DMS114 treated with DMSO at 0.1 percent for 48 hours (cell line): ENCODE data around the gene PIMREG.

Source experiments
- DNase-seq: peaks from one replicate; lab custom pipeline; 2025; ENCODE audit not compliant: unreplicated experiment; lab: John Stamatoyannopoulos, UW

PIMREG gene

DNA sequence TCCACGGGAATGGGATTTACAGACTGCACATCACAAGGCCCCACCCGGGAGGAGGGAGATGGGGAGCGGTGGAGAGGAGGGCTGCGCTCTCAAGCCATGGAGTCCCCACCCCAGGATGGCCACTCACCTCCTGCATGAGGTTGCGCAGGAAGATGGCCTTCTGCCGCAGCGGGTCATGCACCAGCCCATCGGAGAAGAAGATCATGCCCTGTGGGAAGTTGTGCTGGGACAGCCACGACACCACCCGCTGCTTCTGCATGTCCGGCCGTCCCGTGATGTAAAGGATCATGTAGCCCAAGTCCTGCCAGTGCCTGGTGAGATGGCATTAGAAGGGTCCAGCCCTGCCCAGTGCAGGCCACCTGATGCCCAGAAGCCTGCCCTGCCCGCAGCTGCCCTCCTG is 17.0 kb downstream of the PIMREG start:
- DNase-seq = no peak

DNA sequence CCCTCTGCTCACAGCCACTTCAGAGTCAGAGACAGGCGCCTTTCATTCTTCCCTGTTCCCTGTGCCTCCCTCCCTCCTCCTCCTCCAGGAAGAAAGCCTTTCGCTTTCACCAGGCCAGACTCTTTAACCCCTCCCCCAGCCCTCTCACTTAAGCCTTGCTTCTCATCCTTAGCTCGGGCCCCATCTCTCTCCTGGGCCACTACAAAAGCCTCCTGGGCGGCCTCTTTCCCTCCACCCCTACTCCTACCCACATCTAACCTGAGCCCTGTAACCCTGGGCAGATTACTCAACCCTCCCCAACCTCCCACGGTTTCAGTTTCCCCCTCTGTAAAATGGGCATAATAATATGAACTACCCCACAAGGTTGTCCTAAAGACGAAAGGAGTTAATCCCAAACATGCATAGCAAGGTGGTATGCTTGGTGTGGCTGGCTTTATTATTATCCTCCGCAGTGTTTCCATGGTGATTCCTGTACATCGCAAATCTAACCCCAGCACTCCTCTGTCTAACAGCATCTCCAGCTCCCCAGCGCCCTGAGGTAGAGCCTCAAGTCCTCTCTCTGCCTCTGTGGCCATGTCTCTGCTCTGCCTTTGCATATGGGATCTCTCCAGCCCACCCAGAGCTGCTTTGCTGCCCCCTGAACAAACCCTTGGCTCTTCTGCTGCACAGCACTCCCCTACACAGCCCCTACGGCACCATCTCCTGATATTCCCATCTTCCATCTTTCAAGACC is 17.7 kb downstream of the PIMREG start:
- DNase-seq = no peak

DNA sequence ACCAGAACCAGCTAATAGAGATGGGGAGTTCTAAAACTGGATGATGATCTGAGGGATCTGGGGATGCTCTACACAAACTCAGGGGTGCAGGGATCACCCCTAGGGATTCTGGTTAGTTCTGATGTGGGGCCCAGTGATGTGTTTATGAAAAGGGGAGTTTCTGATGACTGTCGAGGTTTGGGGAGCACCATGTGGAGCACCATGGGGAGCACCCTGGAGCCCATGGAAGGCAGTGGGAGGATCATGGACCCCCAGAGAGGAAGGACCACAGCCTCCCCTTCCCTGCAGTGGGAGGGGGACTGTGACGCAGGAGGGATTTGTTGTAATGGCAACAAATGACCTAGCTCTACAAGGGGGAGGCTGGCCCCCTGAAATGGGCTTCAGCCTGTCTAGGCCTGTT is 18.4 kb downstream of the PIMREG start:
- DNase-seq = no peak

DNA sequence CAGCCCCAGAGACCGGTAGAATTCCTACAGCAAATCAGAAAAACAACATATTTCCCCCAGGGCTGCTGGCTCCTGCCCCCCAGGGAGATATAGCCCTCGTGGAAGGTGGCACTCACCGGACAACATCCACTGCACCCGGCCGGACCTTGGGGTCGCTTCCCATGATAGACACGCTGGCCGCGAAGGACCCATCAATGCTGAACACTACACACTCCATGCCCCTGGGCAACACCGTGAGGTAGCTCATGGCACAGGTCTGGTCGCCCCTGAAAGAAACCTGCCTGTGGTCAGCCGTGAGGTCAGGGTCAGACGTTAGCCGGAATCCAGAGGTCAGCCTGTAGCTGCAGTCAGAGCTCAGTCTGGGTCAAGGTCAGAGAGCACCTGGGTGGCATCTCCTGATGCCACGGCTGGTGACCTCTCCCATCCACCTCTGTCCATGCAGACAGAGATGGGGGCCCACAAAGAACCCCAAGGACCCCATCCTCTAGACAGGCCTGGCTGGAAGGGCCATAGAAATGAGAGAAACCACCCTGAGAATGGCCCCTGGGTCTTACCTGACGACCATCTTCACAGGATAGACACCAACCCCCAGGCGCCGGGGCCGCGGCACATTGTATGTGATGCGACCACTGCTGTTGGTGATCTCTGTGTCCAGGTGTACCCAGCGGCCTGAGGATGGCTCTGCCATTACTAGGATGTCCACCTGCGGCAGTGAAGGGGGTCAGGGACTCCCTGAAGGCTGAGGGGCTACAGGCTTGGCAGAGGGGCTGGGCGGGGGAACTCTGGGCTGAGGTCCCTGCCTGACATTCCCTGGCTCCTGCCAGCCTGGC is 19.6 kb downstream of the PIMREG start:
- DNase-seq = no peak

DNA sequence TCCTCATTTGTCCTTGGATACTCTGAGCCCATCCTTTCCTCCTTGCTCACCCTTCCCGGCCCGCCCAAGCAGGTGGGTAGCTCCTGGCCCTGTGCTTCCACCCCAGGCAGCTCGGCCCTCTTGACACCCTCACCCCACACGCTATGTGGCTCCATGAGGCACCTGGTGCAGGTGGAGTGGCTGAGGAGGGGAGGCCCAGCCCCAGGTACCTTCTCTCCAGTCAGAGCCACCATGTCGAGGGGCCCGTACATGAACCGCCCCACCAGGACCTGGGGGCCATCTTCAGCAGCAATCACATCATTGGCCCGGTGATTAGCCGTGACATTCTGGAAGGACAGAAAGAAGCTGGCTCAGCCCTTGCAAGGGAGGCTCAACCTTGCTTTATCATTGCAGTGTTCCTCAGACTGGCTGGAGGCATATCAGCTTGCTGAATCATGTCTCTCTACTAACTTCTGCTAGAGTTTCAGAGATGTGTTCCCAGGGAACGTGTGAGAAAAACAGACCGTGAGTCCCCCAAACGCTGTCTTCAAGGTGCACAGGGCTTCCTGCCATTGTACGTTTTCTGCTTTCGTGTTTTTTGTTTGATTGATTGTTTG is 20.3 kb downstream of the PIMREG start:
- no peak for DNase-seq

DNA sequence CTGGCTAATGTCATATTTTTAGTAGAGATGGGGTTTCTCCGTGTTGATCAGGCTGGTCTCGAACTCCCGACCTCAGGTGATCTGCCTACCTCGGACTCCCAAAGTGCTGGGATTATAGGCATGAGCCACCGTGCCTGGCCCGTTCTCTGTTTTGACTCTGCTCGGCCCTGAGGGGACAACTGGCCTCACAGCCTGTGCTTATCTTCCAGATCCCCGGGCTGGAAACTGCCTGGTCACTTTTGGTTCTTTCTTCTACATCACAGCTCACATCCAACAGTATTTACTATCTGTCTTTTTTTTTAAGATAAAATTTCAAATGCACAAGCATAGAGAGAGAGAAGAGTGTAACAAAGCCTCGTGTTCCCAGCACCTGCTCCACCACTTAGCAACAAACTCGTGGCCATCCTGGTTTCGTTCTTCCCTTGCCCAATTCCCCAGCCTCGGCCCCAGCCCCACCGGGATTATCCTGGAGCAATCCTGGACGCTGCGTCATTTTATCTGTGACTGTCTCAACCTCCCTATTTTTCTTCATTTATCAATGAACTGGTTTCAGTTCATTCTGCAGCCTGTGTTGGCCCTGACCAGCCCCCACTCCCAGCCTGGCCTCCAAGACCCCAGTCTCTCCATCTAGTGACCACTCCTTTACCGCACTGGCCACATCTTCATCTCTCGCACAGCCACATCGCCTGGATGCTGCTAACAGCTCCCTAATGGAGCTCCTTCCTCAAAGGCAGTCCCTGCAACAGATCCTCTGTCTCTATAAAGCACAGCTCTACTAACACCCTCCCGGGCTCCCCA is 21.1 kb downstream of the PIMREG start:
- DNase-seq = no peak

DNA sequence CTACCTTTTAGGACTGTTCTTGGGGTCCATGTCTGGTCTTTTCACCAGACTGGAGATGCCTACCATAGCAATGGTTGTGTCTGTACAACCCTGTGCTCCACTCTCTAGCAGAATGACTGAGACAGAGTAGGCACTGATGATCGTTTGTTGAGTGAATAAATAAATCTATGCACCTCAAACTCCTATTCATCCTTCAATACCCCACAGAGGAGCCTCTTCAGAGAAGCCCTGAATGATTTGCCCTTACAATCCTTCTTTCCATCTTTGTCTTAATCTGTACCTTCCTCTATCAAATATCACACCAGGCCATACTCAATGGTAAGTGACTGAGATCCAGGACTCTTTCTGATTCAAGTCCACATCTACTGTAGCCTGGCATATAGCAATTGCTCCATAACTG is 23.3 kb downstream of the PIMREG start:
- no peak for DNase-seq

DNA sequence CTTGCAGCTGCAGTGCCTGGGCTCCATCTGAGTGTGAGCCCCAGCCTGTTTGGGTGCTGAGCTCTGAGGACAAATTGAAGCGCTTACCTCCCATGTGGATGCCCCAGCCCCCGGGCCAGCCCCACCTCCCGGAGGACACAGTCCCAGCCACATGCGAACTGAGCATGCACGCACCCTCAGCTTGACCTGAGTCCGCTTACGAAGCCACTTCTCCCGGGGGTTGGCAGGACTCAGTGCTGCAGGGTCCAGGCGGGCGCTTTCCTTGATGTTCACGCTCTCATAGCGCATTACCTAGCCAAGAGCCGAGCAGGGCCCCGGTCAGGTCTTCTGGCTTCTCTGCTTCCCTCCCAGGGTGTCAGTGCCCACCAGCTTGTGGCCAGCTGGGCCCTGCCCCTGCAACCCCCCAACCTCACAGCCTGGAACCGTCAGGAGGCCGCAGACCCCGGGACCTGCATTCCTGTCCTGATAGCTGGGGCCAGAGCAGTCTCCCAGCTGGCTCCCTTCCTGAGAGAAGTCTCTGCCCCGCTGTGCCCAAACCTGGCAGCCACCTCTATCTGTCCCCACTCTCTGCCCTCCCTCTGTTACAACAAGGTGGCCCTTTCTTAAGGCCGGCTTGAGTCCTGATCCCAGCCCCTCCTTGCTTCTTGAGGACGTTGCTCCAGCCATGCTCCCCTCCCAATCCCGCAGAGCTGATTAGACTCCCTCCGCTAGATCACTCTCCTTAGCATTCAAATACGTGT is 24.0 kb downstream of the PIMREG start:
- DNase-seq = no peak

DNA sequence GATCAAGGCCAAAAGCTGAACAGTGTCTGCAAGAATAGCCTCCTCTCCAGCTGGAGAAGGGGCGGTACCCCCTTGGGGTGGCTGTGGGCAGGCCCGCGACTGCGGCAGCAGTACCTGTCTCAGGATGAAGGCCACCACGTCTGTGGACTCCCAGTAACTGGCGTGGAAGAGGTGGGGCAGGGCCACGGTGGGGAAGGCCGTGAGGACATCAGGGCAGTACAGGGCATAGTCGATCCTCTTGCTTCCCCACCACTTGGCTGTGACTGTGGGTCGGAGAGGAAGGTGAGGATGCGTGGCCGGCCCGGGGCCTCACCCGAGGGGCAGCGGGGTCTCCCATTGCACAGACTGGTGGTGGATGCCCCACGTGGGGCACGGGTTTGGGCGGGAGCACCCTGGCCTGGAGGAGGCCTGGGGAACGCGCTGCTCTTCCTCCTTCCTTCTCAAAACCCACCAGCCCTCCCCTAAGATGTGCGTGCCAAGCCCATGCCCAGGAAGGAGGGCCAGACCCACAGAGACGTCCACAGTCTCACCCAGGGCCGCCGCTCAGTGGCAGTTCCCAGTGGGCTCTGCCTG is 26.0 kb downstream of the PIMREG start:
- DNase-seq = no peak

DNA sequence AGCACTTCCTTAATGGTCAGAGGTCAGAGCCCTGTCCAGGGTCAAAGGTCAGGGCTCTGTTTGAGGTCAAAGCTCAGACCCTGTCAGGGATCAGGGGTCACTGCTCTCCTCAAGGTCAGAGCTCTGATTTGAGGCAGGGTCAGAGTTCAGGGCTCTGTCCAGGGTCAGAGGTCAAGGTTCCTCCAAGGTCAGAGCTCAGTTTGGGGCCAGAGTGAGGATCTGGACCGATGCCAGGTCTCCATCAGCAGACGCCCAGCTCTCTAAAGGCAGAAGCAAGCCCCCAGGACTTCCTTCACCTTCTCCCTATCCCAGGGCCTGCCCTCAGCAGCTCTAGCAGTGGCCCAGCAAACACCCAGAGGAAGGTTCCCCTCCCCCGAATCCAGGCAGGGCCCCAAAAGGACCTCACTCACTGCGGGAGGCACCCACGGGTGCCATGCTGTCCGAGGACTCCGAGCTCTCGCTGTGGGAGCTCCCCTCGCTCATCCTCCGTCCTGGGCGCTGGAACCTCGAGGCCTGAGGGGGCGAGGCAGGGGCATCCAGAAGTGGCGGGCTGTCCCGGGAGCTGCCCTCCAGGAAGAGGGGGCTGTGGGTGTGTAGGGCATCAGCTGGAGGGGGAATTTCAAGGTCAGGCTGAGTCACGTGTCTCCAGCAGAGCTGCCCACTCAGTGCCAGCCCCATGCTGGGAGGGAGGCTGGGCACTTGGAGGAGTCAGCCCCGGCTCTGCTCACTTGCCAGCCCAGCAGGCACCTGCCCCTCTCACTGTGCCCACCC is 26.7 kb downstream of the PIMREG start:
- DNase-seq = no peak

DNA sequence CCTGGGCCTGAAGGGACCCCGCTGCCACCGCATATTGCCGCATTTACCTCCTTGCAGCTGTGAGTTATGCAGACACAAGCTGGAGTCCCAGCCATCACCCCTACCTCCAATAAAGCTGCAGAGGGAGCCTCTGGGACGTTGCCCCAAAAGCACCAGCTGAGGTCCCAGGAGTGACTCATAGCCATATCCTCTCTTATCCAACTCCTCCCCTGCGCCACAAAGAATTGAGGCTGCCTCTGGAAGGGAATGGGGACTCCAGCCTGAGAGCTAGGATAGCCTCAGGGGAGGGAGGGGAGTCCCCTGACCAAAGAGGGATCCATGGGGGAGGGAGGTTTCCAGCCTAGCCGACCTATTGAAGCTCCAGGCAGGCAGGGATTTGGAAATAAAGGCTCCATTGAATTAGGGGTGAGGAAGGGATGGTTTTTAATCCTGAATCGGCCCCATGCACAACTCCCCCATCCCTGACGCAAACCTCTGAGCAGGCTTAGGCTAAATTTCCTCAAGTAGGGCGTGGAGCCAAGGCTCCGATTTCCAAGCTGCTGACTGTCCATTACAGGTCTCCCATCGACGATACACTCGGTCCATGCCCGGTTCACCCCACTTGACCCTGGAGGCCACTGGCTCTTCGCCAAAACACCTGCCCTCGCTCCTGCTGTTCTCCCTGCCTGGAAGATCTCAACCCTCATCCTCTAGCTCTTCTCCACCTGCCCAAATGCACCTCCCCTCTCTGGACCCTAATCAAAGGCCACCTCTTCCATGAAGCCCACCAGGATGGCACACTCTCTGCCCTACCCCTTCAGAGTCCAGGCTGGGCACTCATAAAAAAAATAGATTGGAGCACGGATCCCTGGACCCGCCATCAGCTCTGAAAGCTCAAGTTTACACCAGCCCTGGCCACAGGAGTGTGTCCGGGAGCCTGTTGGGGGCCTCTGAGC is 27.5 kb downstream of the PIMREG start:
- no peak for DNase-seq

DNA sequence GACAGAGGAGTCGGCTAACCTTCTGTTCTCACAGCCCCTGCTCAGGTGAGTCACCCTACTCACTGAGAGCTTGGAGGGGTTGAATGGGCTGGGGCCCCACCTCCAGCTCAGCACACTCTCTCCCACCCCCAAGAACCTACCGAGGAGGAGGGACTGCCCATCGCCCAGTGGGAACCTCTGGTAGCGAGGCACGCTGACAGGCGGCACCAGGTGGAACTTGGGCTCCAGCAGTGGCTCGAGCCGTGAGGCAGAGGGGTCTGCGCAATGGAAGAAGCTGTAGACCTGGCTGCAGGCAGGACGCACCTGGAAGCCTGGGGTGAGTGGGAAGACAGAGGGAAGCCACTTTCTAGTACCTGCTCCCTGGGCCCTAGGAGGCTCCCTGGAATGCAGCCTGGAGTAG is 28.3 kb downstream of the PIMREG start:
- DNase-seq = no peak

DNA sequence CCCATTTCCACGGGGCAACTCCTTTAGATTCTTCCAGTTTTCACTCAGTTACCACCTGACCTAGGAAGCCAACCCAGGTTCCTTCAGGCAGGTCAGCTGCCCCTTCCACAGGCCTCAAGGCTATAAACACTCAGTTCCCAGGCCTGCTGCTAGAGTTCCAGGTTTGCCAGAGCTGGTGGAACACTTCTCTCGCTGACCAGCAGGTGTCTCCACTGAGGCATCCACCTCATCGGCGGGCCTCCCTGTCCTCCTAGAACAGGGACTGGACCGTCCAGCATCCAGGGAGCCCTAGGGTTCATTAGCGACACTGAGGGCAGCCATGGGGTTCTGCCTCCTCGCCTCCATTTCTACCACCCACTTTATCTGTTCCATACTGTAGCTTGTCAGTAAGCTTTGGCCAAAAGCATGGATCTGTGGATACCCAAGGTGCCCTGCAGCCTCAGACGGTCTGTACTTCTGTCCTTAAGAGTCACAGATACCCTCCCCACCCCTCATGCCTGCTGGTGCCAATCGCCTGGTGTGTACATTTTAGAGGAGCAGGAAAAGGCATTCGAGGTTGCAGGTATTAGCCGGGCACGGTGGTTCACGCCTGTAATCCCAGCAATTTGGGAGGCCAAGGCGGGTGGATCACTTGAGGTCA is 29.0 kb downstream of the PIMREG start:
- DNase-seq = peak; percentile 51

DNA sequence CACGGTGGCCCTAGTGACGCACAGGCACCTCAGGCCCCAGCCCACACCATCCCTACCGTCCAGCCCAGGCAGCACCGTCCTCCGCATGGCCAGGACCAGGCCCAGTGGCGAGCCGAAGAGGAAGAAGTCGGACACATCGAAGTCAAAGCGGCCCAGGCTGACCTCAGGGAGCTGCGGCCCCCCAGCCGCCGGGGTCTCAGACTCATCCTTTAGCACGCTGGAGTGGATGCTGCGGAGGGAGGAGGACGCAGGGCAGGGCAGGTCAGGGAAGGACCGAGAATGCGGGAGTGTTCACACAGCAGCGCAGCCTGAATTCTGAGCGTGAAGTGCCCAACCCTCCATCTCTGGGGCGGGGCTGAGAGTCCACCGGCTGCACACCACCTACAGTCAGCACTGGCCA is 30.1 kb downstream of the PIMREG start:
- DNase-seq = no peak

DNA sequence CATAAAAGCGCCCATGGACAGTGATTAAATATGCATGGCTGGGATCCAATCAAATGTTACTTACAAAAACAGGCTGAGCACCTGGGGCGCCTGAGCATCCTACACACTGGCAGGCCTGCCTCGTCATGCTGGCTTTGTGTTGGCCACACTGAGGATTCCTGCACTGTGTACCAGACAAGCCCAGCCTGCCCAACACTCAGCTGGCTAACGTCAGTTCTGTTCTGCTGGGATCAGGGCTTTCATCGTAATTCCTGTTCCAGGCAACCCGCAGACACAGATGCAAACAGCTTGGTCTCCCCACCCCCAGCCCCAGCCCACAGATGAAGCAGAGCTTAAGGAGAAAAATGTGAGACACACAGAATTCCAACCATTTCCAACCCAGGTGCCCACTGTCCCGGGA is 30.7 kb downstream of the PIMREG start:
- no peak for DNase-seq

DNA sequence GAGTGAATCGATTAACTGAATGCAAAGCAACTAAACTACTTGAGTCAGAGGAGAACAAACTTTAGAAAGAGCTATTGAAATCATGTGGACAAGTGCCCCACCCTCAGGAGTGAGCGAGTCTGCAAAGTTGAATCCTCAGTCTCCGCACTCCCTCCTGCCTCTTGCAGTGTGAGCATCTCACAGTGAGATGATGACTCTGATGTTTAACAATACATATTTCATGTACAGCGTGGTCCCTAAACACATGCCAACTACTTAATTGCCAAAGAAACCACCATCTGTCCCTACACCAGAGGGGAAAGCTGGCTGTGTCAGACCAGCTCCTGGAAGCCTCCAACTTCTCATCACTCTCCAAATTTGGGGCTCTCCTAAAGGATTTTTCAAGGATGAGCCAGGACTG is 31.2 kb downstream of the PIMREG start:
- DNase-seq = no peak

DNA sequence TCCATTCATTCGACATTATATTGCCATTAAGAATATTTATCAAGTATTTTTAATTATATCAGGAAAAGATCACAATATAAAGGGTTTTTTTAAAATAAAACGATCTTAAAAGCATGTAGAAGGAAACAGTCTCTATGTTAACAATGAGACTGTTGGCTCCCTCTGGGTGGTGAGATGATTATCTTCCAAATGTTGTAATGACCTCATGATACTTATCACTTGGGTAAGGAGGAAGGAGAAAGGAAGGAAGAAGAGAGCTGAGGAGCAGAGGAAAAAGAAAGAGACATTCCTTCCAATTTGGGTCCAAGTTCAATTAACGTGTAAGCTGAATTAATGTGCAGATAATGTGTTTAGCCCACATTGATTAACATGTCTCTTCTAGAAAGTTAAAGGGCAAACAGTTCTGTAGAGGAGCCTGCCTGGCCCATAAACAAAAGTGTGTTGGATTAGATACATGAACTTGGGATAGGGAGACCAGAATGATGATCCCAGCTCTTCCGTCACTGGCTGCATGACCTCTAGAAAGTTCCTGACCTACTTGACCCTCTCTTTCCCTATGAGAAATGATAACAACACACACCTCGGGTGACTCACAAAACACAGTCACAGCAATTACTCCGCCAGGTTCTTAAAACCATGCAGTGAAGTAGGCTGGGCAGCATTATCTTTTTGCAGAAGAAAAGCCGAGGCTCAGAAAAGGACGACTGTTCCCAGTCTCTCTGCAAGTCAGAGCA is 32.0 kb downstream of the PIMREG start:
- no peak for DNase-seq
